Glutamatergic neuron (in vitro differentiated cells): ENCODE data around the gene LYPLA2. TPM values are rescaled to one million over a fixed set of nuclear protein-coding genes. Genes with fewer than 3 reads are reported as not detected.
A peak's percentile ranks its signal among the peaks of the same experiment; 100 is the strongest.
"Not testable (repeated sequence)": the region's sequence is repeated elsewhere in the genome, so short reads cannot be mapped to it uniquely, and the experiment has no call there.

Experiments used
- DNase-seq: peaks from one replicate; pipeline ENCODE4 v3.0.0; 2022
- H3K27ac Mint-ChIP-seq: one replicate; pipeline ENCODE4 v1.8.0; 2020; ENCODE audit warnings: mild to moderate bottlenecking, mixed read lengths, inconsistent platforms; ENCODE audit not compliant: unreplicated experiment
- H3K27me3 Mint-ChIP-seq: one replicate; pipeline ENCODE4 v1.8.0; 2020; ENCODE audit warnings: mild to moderate bottlenecking, moderate library complexity, mixed read lengths, inconsistent platforms; ENCODE audit not compliant: unreplicated experiment
- H3K36me3 Mint-ChIP-seq: one replicate; pipeline ENCODE4 v1.8.0; 2020; ENCODE audit warnings: mild to moderate bottlenecking, mixed read lengths, inconsistent platforms; ENCODE audit not compliant: unreplicated experiment
- H3K4me1 Mint-ChIP-seq: one replicate; pipeline ENCODE4 v1.8.0; 2020; ENCODE audit warnings: mild to moderate bottlenecking, low read depth, mixed read lengths, inconsistent platforms; ENCODE audit not compliant: unreplicated experiment
- H3K4me3 Mint-ChIP-seq: one replicate; pipeline ENCODE4 v1.8.0; 2020; ENCODE audit warnings: mild to moderate bottlenecking, mixed read lengths, inconsistent platforms; ENCODE audit not compliant: unreplicated experiment
- H3K9me3 Mint-ChIP-seq: one replicate; pipeline ENCODE4 v1.8.0; 2020; ENCODE audit warnings: mild to moderate bottlenecking, moderate library complexity, mixed read lengths, inconsistent platforms; ENCODE audit not compliant: unreplicated experiment
- CTCF ChIP-seq: fragments of 200-600 bp; sonication (generic); IDR thresholded peaks from one replicate; pipeline ENCODE4 v1.5.0; 2021; ENCODE audit not compliant: partially characterized antibody, unreplicated experiment
- total RNA-seq: library from RNA; stranded (reverse); fragmentation: NEBNext Ultra II Directional; extraction: Animal tissue kit (Norgen Biotek cat#: 25700); gene quantifications from one replicate; pipeline ENCODE4 v1.2.1, GENCODE V29; 2021; ENCODE audit not compliant: unreplicated experiment

LYPLA2 gene
- total RNA-seq, 1 donor from 2014 or later, result 191 TPM

GRCh38 chr1:23827717-23828116 lies 36.8 kb downstream of the LYPLA2 start:
- no peak for DNase-seq
- H3K27ac Mint-ChIP-seq, result no peak overlapping the region
- no peak for TF ChIP-seq CTCF
- peaks cover 4% of the 10 kb centered on the region for H3K27me3 Mint-ChIP-seq
- H3K4me1 Mint-ChIP-seq, result peaks cover 5% of the 10 kb centered on the region
- H3K9me3 Mint-ChIP-seq, result peaks cover 3% of the 10 kb centered on the region
- no peaks in the 10 kb centered on the region for H3K36me3 Mint-ChIP-seq
- H3K4me3 Mint-ChIP-seq, result no peak overlapping the region

DNA sequence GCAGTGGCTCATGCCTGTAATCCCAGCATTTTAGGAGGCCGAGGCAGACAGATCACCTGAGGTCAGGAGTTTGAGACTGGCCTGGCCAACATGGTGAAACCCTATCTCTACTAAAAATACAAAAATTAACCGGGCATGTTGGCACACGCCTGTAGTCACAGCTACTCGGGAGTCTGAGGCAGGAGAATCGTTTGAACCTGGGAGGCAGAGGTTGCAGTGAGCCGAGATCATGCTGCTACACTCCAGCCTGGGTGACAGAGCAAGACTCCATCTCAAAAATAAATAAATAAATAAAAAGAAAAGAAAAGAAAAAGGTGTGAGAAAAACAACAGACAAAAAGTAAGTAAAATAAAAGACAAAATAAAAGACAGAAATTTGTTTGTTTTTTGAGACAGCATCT lies 43.2 kb downstream of the LYPLA2 start:
- not testable (repeated sequence) for DNase-seq, H3K36me3 Mint-ChIP-seq

DNA sequence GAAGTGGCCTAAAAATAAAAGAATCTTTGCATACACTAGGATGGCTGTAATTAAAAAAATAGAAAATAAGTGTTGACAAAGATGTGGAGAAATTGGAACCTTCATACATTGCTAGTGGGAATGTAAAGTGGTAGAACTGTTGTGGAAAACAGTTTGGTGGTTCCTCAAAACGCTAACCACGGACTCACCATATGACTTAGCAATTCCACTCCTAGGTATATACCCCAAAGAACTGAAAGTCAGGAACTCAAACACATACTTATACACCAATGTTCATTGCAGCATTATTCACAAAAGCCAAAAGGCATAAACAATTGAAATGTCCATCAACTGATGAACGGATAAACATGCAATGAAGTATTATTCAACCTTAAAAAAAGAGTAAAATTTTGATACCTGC lies 45.1 kb downstream of the LYPLA2 start:
- Mint-ChIP-seq H3K4me1 (peaks cover 4% of the 10 kb centered on the region), H3K27me3 (peaks cover 3% of the 10 kb centered on the region), H3K27ac (no peak overlapping the region), H3K36me3 (no peaks in the 10 kb centered on the region), H3K4me3 (no peak overlapping the region), H3K9me3 (no peaks in the 10 kb centered on the region)
- no peak for TF ChIP-seq CTCF
- no peak for DNase-seq

More for the DNA sequence above, 43.2 kb downstream of the LYPLA2 start:
- H3K9me3 Mint-ChIP-seq, H3K27me3 Mint-ChIP-seq, H3K27ac Mint-ChIP-seq, H3K4me3 Mint-ChIP-seq, H3K4me1 Mint-ChIP-seq: not testable (repeated sequence)

DNA sequence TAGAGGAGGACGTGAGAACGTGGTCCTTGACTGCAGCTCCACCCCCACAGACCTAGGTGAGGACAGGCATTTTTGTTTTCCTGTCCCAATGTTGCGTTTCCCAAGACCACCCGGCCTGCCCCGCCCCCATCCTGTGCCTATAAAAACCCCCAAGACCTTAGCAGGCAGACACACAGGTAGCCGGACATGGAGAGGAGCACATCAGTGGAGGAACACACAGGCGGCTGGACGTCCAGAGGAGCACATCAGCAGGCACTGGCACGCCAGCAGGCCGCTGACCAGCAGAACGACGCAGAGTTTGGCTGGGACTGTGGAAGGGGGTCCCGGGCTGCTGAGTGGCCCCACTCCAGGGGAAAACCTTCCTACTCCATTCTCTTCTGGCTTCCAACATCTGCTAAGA lies 47.0 kb downstream of the LYPLA2 start:
- peaks cover 5% of the 10 kb centered on the region for H3K27me3 Mint-ChIP-seq
- H3K4me3 Mint-ChIP-seq, result no peak overlapping the region
- no peak for DNase-seq
- H3K27ac Mint-ChIP-seq, result no peak overlapping the region
- H3K36me3 Mint-ChIP-seq, result no peaks in the 10 kb centered on the region
- H3K9me3 Mint-ChIP-seq, result no peaks in the 10 kb centered on the region
- peaks cover 4% of the 10 kb centered on the region for H3K4me1 Mint-ChIP-seq
- no peak for TF ChIP-seq CTCF

- no peak for TF ChIP-seq CTCF
- peaks cover 4% of the 10 kb centered on the region for H3K4me1 Mint-ChIP-seq
- H3K9me3 Mint-ChIP-seq, result no peaks in the 10 kb centered on the region
- peak; percentile 46 for DNase-seq
- peaks cover 5% of the 10 kb centered on the region for H3K27me3 Mint-ChIP-seq
- no peaks in the 10 kb centered on the region for H3K36me3 Mint-ChIP-seq
- peak overlapping the region; percentile 75 for H3K4me3 Mint-ChIP-seq
- H3K27ac Mint-ChIP-seq, result no peak overlapping the region
These were observed 47.5 kb downstream of the LYPLA2 start for GRCh38 chr1:23838401-23838866.
